Right lobe of liver (tissue), 4 donors: ENCODE results near the gene SPOCK1.

Experiments
- CTCF ChIP-seq, 4 donors: fragments of 200-600 bp in 3 of 4; fragments of 450-650 bp in 1 of 4; IDR thresholded peaks; one replicate each; pipeline versions ENCODE4 v1.5.1 to v1.8.0; 2016 to 2022; ENCODE audit warnings: antibody characterized with exemption in 4 of 4, mild to moderate bottlenecking in 2 of 4
- POLR2A ChIP-seq: fragments of 450-650 bp; IDR thresholded peaks from one replicate; pipeline ENCODE4 v1.6.1; 2017; ENCODE audit warnings: antibody characterized with exemption, mild to moderate bottlenecking
- donor health status: DM: no; HTN: no; CAD: no.
- donor health status: DM: no; HTN: no; CAD: no.
- donor health status: DM: no; HTN: yes; CAD: no.

- TF ChIP-seq POLR2A (no peak), CTCF (IDR thresholded peaks at IDR 0.05) (no peak)
Observed at GRCh38 chr5:137215780-137216179, 283.3 kb downstream of the SPOCK1 start.
